ENCODE measurements around the gene HSPB7.
"Not testable (repeated sequence)": the region's sequence is repeated elsewhere in the genome, so short reads cannot be mapped to it uniquely, and the experiment has no call there.

The HSPB7 gene

GRCh38 chr1:16005597-16005996 lies 12.2 kb downstream of the HSPB7 start:
- DNase-seq, result no peak

- DNase-seq, result not testable (repeated sequence)
Observed at GRCh38 chr1:16001274-16001673, 16.6 kb downstream of the HSPB7 start.

DNA sequence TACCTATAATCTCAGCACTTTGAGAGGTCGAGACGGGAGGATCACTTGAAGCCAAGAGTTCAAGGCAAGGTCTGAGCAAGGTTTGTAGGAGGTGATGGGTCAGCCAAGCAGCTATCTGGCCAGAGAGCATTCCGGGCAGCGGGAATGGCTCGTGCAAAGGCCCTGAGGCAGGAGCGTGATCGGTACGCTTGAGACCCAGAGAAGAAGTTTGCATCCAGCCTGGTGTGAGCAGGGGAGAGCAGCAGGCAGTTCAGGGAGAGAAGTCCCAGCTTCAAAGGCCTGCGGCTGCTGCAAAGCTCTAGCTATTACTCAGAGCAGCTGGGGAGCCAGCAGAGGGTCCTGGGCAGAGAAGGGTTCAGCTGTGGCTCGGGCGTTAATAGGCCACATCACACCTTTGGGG lies 18.9 kb downstream of the HSPB7 start:
- no peak for DNase-seq

- DNase-seq, result no peak
Observed at GRCh38 chr1:15997637-15998280, 20.1 kb downstream of the HSPB7 start.

GRCh38 chr1:15997076-15997585 lies 20.7 kb downstream of the HSPB7 start:
- DNase-seq, result no peak

DNA sequence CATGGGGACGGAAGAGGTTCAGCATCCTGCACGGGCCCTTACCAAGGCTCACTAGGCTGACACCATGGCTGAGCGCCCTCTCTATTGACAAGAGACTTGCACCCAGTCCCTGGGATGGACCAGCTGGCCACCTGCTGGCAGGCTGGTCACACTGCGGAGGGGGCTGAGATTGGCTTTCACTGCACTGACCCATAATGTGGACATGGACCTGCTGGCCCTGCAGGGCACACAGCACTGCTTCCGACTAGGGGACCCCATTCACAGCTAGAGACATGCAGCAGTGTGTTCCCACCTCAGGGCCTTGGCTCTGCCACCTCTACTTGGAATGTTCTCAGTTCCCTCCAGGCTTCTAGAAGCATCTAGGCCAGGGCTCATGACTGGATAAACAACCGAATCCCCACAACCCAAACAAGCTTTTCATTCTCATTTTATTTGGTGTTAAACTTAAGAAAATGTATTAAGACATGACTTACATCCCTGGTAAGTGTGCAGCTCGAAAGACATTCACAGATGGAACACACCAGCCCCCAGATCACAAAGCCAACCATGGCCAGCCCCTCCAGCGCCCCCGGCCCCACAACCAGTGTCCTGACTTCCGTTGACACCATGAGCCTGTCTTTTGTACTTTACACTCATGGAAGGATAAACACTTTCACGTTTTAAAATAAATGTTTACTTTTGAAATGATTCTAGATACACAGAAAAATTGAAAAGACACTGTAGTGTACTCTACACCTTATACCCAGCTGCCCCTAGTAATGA lies 23.1 kb downstream of the HSPB7 start:
- DNase-seq, result peak in 1 of 2 experiments; percentile 45

GRCh38 chr1:15994081-15994480 lies 23.8 kb downstream of the HSPB7 start:
- no peak for DNase-seq

DNA sequence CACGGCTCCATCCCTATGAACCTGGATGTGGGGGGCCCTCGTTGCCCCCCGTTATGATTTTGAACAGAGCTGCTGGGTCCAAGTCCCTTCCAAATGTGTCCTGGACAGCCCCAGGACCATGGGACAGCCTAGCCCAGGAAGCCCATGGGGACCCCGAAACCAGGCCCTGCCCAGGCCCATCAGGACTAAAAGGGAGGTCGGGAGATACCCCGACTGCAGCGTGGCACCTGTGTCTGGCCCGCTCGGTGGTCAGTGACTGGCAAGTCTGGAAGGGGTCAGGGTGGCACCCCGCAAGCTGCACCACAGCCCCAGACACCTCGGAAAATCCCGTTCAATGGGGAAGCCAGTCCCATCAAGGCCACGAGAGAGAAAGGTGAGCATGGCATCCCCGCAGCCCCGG lies 24.2 kb downstream of the HSPB7 start:
- no peak for DNase-seq

DNA sequence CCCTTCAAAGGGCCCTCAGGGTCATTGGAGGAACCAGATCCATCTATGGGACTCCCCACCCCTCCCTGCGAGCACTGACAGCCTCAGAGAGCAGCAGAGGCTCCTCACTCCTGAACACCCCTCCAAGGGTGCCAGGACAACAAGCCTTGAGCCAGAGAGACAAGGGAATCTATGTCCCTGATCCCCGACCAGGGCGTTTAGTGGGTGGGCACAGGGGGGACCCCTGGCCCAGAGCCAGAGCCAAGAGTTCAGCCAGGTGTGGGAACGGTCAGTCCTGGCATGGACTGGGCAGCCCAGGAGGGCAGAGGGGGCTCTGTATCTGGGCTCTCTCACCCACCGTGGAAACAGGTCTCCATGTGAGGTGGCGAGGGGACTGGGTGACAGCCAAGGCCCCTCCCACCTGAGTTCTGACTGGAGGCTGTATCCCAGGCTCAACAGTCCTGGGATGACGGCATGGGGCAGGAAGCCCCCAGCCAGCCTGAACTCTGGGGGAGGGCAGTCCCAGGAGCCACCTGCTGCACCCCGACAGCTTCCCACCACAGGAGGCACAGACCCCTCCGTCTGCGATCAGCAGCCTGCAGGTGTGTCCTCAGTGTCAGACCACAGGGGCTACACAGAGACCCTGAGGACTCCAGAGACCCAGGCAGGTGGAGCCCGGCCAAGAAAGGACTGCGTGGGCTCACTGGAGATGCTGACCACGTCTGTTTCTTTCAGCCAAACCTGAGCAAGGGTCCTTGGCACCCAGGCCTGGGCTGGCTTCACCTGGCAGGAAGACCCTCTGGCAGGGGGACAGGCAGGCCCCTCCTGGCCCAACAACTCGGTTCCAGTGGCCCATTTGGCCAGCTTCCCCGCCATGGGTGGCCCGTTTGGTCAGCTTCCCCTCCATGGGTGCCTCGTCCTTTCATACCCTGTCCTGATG lies 25.0 kb downstream of the HSPB7 start:
- no peak for DNase-seq

GRCh38 chr1:15992187-15992553 lies 25.7 kb downstream of the HSPB7 start:
- DNase-seq, result no peak

DNA sequence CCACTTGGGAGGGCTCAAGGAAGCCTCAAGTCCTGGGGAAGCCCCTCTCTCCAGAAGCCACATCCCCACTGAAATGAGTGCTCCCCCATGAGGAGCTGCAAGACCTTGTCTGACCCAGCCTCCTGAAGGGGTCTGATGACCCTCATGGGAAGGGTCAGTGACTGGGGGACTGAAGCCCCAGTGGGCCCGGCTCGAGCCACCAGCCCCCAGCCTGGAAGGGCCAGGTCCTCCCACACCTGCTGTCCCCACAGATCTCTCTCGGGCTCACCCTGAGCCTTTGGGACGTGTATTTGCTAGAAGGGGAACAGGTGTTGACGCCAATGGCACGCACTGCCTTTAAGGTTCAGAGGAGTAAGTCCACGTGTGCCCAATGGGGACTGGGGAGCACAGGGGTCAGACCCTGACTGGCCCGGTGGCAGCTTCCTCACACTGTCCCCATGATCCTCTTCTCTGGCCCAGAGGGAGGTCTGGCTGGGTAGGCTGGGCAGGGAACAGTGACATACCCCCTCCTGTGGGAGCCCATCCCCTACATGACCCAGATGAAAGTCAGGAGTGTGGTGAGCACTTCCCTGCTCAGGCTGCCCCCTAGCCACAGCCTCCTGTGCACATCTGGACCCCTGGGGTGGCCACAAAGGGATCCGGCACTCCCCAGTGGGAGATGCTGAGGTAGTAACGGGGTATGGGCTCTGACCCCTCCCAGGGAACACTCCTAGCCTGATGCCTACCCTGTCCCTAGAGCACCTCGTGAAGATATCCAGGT lies 26.2 kb downstream of the HSPB7 start:
- DNase-seq, result no peak

- DNase-seq, result no peak
Observed at GRCh38 chr1:15989776-15990175, 28.1 kb downstream of the HSPB7 start.

- DNase-seq, result no peak
Observed at GRCh38 chr1:15988856-15989736, 28.7 kb downstream of the HSPB7 start.

DNA sequence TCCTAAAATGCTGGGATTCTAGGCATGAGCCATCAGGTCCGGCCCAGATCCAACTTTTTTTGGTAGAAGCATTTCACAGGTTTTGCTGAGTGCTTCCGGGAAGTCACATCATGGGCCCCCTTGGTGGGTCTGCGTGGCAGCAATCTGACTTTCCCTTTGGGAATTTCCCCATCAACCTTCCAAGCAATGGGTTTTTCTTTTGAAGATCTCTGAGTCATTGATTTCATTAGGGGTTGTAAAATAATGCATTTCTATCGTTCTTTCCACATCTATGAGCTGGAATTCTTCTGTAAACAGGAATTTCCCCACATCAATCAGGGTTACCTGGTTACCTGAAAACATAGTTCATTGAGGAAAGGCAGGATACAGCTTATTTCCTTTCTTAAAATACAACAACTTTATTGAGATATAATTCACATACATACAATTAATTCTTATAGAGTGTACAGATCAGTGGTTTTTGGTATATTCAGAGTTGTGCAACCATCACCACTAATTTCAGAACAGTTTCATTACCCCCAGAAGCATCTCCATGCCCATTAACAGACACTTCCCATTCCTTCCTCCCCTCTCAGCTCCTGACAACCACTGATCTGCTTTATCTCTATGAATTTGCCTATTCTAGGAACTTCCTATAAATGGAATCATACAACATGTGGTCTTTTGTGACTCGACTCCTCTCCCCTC lies 32.1 kb downstream of the HSPB7 start:
- no peak for DNase-seq

- no peak for DNase-seq
Observed at GRCh38 chr1:15983275-15983674, 34.6 kb downstream of the HSPB7 start.

GRCh38 chr1:15981679-15982078 lies 36.2 kb downstream of the HSPB7 start:
- DNase-seq, result no peak

- not testable (repeated sequence) for DNase-seq
Observed at GRCh38 chr1:15977947-15978346, 39.9 kb downstream of the HSPB7 start.

- DNase-seq, result peak; percentile 39 to 85
Observed at GRCh38 chr1:15975805-15976680, 41.8 kb downstream of the HSPB7 start, which contains the start of gene ZBTB17. TSS of gene ZBTB17 (minus strand) at chr1:15976101. CDS start at chr1:15948495, 27,606 bp downstream.

DNA sequence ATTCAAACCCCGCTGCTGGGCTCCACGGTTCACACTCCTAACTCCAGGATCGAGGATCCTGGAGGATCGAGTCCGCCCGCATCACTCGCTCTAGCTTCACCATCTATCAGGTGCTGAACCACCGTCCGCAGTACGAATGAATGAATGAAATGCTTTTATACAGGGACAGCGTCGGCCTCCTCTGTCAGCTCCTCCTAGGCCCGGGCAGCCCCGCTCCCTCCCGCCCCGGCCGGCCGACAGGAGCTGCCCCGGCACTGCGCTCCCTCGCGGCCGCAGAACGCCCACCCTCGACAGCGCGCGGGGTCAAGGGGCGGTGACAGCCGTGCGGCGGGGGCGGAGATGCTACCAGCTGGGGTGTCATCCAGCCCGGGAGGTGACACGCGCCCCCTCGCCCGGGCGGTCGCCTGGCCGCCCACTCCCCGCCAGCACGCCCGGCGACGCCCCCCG lies 42.5 kb downstream of the HSPB7 start:
- peak in 1 of 2 experiments; percentile 35 for DNase-seq

DNA sequence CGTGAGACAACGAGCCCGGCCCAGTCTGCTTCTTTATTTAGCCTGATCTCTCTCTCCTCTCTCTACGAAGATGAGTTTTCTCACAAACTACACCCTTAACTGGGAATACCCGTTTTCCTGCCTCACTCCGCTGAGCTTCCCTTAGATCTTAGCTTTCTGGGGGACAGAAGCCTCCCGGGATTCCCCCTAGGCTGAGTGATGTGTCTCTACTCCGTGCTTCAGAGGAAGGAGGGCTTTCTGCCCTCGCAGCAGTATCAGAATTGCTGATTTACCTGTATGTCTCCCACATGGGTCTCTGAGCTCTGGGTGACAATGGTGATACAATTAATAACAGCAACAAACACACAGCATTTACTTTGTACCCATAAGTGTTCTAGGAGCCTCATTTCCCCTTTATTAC lies 43.0 kb downstream of the HSPB7 start:
- no peak for DNase-seq
